Neuronal stem cell (in vitro differentiated cells): ENCODE results near the gene OLA1.

Source experiments
- DNase-seq: peaks from one replicate; pipeline ENCODE4 v3.0.0-alpha.2; 2013; ENCODE audit warnings: low spot score
- H2AFZ ChIP-seq: one replicate; pipeline ENCODE4 v1.6.1; 2013; ENCODE audit warnings: mild to moderate bottlenecking, low read length, inconsistent platforms
- H2AK5ac ChIP-seq: 2 replicates; pipeline ENCODE4 v1.6.1; 2013; ENCODE audit warnings: low read depth, mild to moderate bottlenecking, inconsistent platforms, low read length, moderate library complexity, mixed read lengths
- H2BK120ac ChIP-seq: 2 replicates; pipeline ENCODE4 v1.6.1; 2013; ENCODE audit warnings: low read depth, mild to moderate bottlenecking, inconsistent platforms, low read length, moderate library complexity, mixed read lengths
- H2BK12ac ChIP-seq: one replicate; pipeline ENCODE4 v1.6.1; 2013; ENCODE audit warnings: low read length, inconsistent platforms
- H2BK15ac ChIP-seq: 2 replicates; pipeline ENCODE4 v1.6.1; 2013; ENCODE audit warnings: mild to moderate bottlenecking, low read length, inconsistent platforms, mixed read lengths
- H2BK5ac ChIP-seq: one replicate; pipeline ENCODE4 v1.6.1; 2013; ENCODE audit warnings: inconsistent platforms, mild to moderate bottlenecking, low read length, moderate library complexity
- H3K14ac ChIP-seq: one replicate; pipeline ENCODE4 v1.6.1; 2013; ENCODE audit warnings: low read length, inconsistent platforms
- H3K18ac ChIP-seq: 2 replicates; pipeline ENCODE4 v1.6.1; 2013; ENCODE audit warnings: low read length, inconsistent platforms
- H3K23ac ChIP-seq: 2 replicates; pipeline ENCODE4 v1.6.1; 2013; ENCODE audit warnings: low read depth, mild to moderate bottlenecking, mixed read lengths, low read length, inconsistent platforms; ENCODE audit not compliant: poor library complexity
- H3K27ac ChIP-seq: replicated peaks from 3 replicates; pipeline ENCODE4 v1.5.1; 2013; ENCODE audit warnings: low read length, inconsistent platforms
- H3K27me3 ChIP-seq, 3 experiments: 2 replicates each; pipeline ENCODE4 v1.6.1; 2013; ENCODE audit warnings: low read length in 3 of 3, mild to moderate bottlenecking in 2 of 3, inconsistent platforms in 1 of 3, low read depth in 1 of 3, mixed read lengths in 1 of 3, moderate library complexity in 1 of 3; ENCODE audit not compliant: control insufficient read depth in 3 of 3, insufficient read depth in 3 of 3
- H3K36me3 ChIP-seq, 2 donors: replicated peaks in 1 of 2; 2 replicates each; pipeline ENCODE4 v1.6.1; 2013; ENCODE audit warnings: low read length in 2 of 2; ENCODE audit not compliant: control insufficient read depth in 2 of 2, insufficient read depth in 2 of 2
- H3K4ac ChIP-seq: 2 replicates; pipeline ENCODE4 v1.6.1; 2013; ENCODE audit warnings: inconsistent platforms, mild to moderate bottlenecking, low read length, moderate library complexity
- H3K4me1 ChIP-seq, 2 donors: 1 replicate in 1 of 2; 2 replicates in 1 of 2; pipeline ENCODE4 v1.6.1; 2013; ENCODE audit warnings: low read length in 2 of 2, low read depth in 1 of 2; ENCODE audit not compliant: control insufficient read depth in 2 of 2, insufficient read depth in 1 of 2
- H3K4me2 ChIP-seq: one replicate; pipeline ENCODE4 v1.6.1; 2013; ENCODE audit warnings: mild to moderate bottlenecking, low read length, inconsistent platforms; ENCODE audit not compliant: insufficient read depth, poor library complexity, severe bottlenecking
- H3K4me3 ChIP-seq, 2 donors: 2 replicates each; pipeline ENCODE4 v1.5.1; 2013; ENCODE audit warnings: low read length in 2 of 2, mild to moderate bottlenecking in 2 of 2, inconsistent platforms in 1 of 2, moderate library complexity in 1 of 2
- H3K79me1 ChIP-seq: one replicate; pipeline ENCODE4 v1.6.1; 2013; ENCODE audit warnings: low read depth, mild to moderate bottlenecking, inconsistent platforms, low read length, moderate library complexity
- H3K9ac ChIP-seq: one replicate; pipeline ENCODE4 v1.6.1; 2013; ENCODE audit warnings: mild to moderate bottlenecking, low read depth, low read length, inconsistent platforms; ENCODE audit not compliant: poor library complexity
- H3K9me3 ChIP-seq, 2 donors: replicated peaks in 1 of 2; 2 replicates each; pipeline versions ENCODE3 to v1.6.1; 2013; ENCODE audit warnings: low read length in 2 of 2, mild to moderate bottlenecking in 2 of 2, inconsistent platforms in 1 of 2, low read depth in 1 of 2, mixed read lengths in 1 of 2, moderate library complexity in 1 of 2; ENCODE audit not compliant: control insufficient read depth in 2 of 2, insufficient read depth in 1 of 2
- H4K8ac ChIP-seq: one replicate; pipeline ENCODE4 v1.6.1; 2013; ENCODE audit warnings: low read depth, mild to moderate bottlenecking, inconsistent platforms, low read length, moderate library complexity
- H4K91ac ChIP-seq: one replicate; pipeline ENCODE4 v1.6.1; 2013; ENCODE audit warnings: low read length, low read depth, mild to moderate bottlenecking, inconsistent platforms; ENCODE audit not compliant: poor library complexity
- WGBS, 2 donors: extraction: QIAGEN DNeasy Blood & Tissue Kit; methylation state at CpG; one replicate each; pipeline ENCODE4 v1.1.7; 2013; ENCODE audit warnings: missing lambda C conversion rate in 2 of 2, mixed read lengths in 1 of 2; ENCODE audit not compliant: insufficient read length in 2 of 2, insufficient replicate concordance in 1 of 2; ENCODE audit errors: extremely low coverage in 2 of 2; 5-methylcytosine and 5-hydroxymethylcytosine counted together

Gene OLA1

GRCh38 chr2:174208026-174208425, 40.3 kb downstream of the OLA1 start:
- H3K36me3 ChIP-seq = peaks cover 0 to 27% of the 10 kb centered on the region in 2 donors
- DNase-seq = no peak
- H3K9me3 ChIP-seq = no peaks in the 10 kb centered on the region
- no peaks in the 10 kb centered on the region for H3K27me3 ChIP-seq
- H3K14ac ChIP-seq = no peak overlapping the region
- H3K4ac ChIP-seq = no peak overlapping the region
- H3K4me3 ChIP-seq = no peak overlapping the region
- no peak overlapping the region for H2BK12ac ChIP-seq
- H3K4me2 ChIP-seq = no peak overlapping the region
- H3K9ac ChIP-seq = no peak overlapping the region
- H3K18ac ChIP-seq = no peak overlapping the region
- H4K91ac ChIP-seq = no peak overlapping the region
- no peak overlapping the region for H2AFZ ChIP-seq
- H4K8ac ChIP-seq = no peak overlapping the region
- H3K4me1 ChIP-seq = no peaks in the 10 kb centered on the region
- no peak overlapping the region for H3K23ac ChIP-seq
- no peak overlapping the region for H3K27ac ChIP-seq
- no peak overlapping the region for H2BK5ac ChIP-seq
- H2BK120ac ChIP-seq = no peak overlapping the region
- WGBS, 2 donors = no CpG with 5 or more reads among the region's 4 CpGs
- no peak overlapping the region for H2BK15ac ChIP-seq
- no peaks in the 10 kb centered on the region for H3K79me1 ChIP-seq
- H2AK5ac ChIP-seq = no peak overlapping the region

- H3K18ac ChIP-seq = no peak overlapping the region
- no peak overlapping the region for H4K8ac ChIP-seq
- H2AFZ ChIP-seq = no peak overlapping the region
- no peak overlapping the region for H3K27ac ChIP-seq
- no peak overlapping the region for H3K4me2 ChIP-seq
- H2BK12ac ChIP-seq = no peak overlapping the region
- no peak overlapping the region for H3K23ac ChIP-seq
- no CpG with 5 or more reads among the region's 2 CpGs for WGBS, 2 donors
- H3K36me3 ChIP-seq = peaks cover 1 to 23% of the 10 kb centered on the region in 2 donors
- no peak overlapping the region for H4K91ac ChIP-seq
- H3K4me3 ChIP-seq = no peak overlapping the region
- H2AK5ac ChIP-seq = no peak overlapping the region
- H2BK5ac ChIP-seq = no peak overlapping the region
- H3K27me3 ChIP-seq = no peaks in the 10 kb centered on the region
- no peak overlapping the region for H2BK15ac ChIP-seq
- no peak for DNase-seq
- no peaks in the 10 kb centered on the region for H3K79me1 ChIP-seq
- no peak overlapping the region for H3K9ac ChIP-seq
- no peak overlapping the region for H3K4ac ChIP-seq
- no peaks in the 10 kb centered on the region for H3K4me1 ChIP-seq
- no peak overlapping the region for H3K14ac ChIP-seq
- H3K9me3 ChIP-seq = no peaks in the 10 kb centered on the region
- no peak overlapping the region for H2BK120ac ChIP-seq
These were observed 42.8 kb downstream of the OLA1 start for GRCh38 chr2:174205562-174205961.

- Histone ChIP-seq H3K27ac (no peak overlapping the region), H2AK5ac (no peak overlapping the region), H3K36me3 (peaks cover 1 to 17% of the 10 kb centered on the region in 2 donors), H2BK15ac (no peak overlapping the region), H2BK5ac (no peak overlapping the region), H3K4me2 (no peak overlapping the region), H4K91ac (no peak overlapping the region), H3K9me3 (no peaks in the 10 kb centered on the region), H3K27me3 (no peaks in the 10 kb centered on the region), H3K9ac (no peak overlapping the region), H2BK120ac (no peak overlapping the region), H3K4ac (no peak overlapping the region), H3K18ac (no peak overlapping the region), H3K23ac (no peak overlapping the region), H3K4me1 (no peaks in the 10 kb centered on the region), H2BK12ac (no peak overlapping the region), H3K4me3 (no peak overlapping the region), H3K79me1 (no peaks in the 10 kb centered on the region), H4K8ac (no peak overlapping the region), H3K14ac (no peak overlapping the region), H2AFZ (no peak overlapping the region)
- WGBS, 2 donors = no CpG with 5 or more reads among the region's 4 CpGs
- no peak for DNase-seq
These were observed 46.1 kb downstream of the OLA1 start for GRCh38 chr2:174202188-174202587.

DNA sequence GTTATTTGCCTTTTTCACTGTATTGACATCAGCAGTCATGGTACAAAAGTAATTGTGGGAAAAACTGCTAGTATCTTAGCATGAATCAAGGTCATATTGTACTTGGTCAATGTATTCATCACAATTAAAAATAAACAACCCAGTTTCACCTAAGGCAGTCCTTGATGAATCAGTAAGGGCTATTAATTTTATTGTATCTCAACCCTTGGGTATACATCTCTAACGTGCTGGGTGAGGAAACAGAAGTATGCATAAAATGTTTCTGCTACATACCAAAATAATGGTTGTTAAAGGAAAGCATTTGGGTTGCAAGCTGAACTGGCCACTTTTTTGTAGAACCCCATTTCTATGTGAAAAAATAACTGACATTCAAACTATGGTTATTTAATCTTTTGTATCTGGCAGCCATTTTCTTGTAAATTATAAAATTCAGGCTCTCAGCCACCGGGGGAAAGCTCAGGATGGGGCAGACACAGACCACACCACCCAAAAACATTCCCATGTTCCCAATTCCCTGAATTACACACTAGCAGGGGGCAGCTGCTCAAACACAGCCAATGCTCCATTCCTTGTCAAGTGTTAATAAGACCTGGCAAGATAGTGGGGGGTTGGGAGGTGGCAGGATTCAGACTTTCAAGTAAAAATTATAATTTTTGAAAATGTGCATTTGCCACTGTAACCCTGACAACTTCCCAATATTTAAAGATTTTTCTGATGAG, 49.3 kb downstream of the OLA1 start:
- Histone ChIP-seq H3K79me1 (no peaks in the 10 kb centered on the region), H2AFZ (no peak overlapping the region), H3K18ac (no peak overlapping the region), H2BK15ac (no peak overlapping the region), H2BK12ac (no peak overlapping the region), H3K4me3 (no peak overlapping the region), H3K4me1 (peaks cover 0 to 2% of the 10 kb centered on the region in 2 donors), H2AK5ac (no peak overlapping the region), H3K4me2 (no peak overlapping the region), H4K8ac (no peak overlapping the region), H3K4ac (no peak overlapping the region), H3K36me3 (peaks cover 1 to 11% of the 10 kb centered on the region in 2 donors), H3K14ac (no peak overlapping the region), H3K27me3 (no peaks in the 10 kb centered on the region), H3K9ac (no peak overlapping the region), H3K23ac (no peak overlapping the region), H2BK5ac (no peak overlapping the region), H4K91ac (no peak overlapping the region), H3K9me3 (peaks cover 2 to 5% of the 10 kb centered on the region in 2 donors), H3K27ac (no peak overlapping the region), H2BK120ac (no peak overlapping the region)
- no peak for DNase-seq
- WGBS, 2 donors = no CpG with 5 or more reads among the region's 2 CpGs
